A549 (cell line): ENCODE results near the gene TRIM13.

Experiments used
- CTCF ChIP-seq: fragments of >200 bp; sonication (Bioruptor Twin); formaldehyde crosslinking; IDR thresholded peaks from 3 replicates; pipeline ENCODE4 v1.5.1; 2016
- POLR2A ChIP-seq: IDR thresholded peaks from 2 replicates; pipeline ENCODE4 v1.6.1; 2012; ENCODE audit warnings: mild to moderate bottlenecking, low read length
- USF2 ChIP-seq: fragments of 450-650 bp; IDR thresholded peaks from 2 replicates; pipeline ENCODE4 v1.6.1; 2014; ENCODE audit warnings: antibody characterized with exemption

GRCh38 chr13:50006426-50007135, 9.7 kb downstream of the TRIM13 start:
- no peak for TF ChIP-seq CTCF
- no peak for TF ChIP-seq POLR2A
- no peak for TF ChIP-seq USF2
